ENCODE measurements around the gene ARHGAP10. TPM values are rescaled to one million over a fixed set of nuclear protein-coding genes. Genes with fewer than 3 reads are reported as not detected.
A peak's percentile ranks its signal among the peaks of the same experiment; 100 is the strongest.

The ARHGAP10 gene
- total RNA-seq, 1 experiment from 2014 or later, result 9.0 TPM

DNA sequence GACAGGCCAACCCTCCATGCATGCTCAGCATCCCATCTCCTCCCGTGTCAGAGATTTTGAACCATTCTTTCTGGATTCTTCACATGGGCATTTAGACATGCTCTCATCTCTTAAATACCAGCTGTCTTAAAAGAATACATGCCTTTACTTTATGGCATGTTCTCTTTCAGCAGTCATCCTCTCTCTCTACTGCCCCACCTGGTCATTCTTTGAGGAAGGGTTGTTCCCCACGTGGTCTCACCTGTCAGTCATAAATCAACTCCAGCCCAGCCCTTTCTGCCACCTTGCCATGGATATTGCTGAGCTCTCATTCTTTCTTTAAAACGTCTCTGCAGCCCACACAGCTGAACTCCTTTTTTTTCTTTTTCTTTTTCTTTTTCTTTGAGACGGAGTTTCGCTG, 111.3 kb downstream of the ARHGAP10 start:
- peak; percentile 52 for DNase-seq
- no peaks in the 10 kb centered on the region for H3K79me2 ChIP-seq (ENCODE audit: low read length)
- no peak for ATAC-seq
- TF ChIP-seq EZH2 (IDR thresholded peaks at IDR 0.05; ENCODE audit: low read length, unreplicated experiment) (no peak), EZH2phosphoT487 (IDR thresholded peaks at IDR 0.05; ENCODE audit: borderline replicate concordance, low read length) (no peak)
- TF ChIP-seq, protein P1, sequence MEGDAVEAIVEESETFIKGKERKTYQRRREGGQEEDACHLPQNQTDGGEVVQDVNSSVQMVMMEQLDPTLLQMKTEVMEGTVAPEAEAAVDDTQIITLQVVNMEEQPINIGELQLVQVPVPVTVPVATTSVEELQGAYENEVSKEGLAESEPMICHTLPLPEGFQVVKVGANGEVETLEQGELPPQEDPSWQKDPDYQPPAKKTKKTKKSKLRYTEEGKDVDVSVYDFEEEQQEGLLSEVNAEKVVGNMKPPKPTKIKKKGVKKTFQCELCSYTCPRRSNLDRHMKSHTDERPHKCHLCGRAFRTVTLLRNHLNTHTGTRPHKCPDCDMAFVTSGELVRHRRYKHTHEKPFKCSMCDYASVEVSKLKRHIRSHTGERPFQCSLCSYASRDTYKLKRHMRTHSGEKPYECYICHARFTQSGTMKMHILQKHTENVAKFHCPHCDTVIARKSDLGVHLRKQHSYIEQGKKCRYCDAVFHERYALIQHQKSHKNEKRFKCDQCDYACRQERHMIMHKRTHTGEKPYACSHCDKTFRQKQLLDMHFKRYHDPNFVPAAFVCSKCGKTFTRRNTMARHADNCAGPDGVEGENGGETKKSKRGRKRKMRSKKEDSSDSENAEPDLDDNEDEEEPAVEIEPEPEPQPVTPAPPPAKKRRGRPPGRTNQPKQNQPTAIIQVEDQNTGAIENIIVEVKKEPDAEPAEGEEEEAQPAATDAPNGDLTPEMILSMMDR (conservative IDR thresholded peaks at IDR 0.05; ENCODE audit: low read depth, low read length), result peak; percentile 50
- no peaks in the 10 kb centered on the region for H3K4me1 ChIP-seq (ENCODE audit: insufficient read depth, low read length)
- H3K36me3 ChIP-seq (ENCODE audit: low read depth, low read length), result no peaks in the 10 kb centered on the region
- H3K27ac ChIP-seq (ENCODE audit: low read length), result no peak overlapping the region
- no peaks in the 10 kb centered on the region for H3F3A ChIP-seq (ENCODE audit: low read length, unreplicated experiment)
- no peaks in the 10 kb centered on the region for H3K27me3 ChIP-seq (ENCODE audit: low read length)
- H3K9me3 ChIP-seq (ENCODE audit: low read length), result no peaks in the 10 kb centered on the region
- H3K4me2 ChIP-seq (ENCODE audit: low read length), result no peak overlapping the region
- CTCF ChIA-PET, result no interaction called here
- intact Hi-C loops (cut with micrococcal nuclease), result no loop called here
- H3K4me3 ChIP-seq (ENCODE audit: low read length), result no peak overlapping the region
- no peaks in the 10 kb centered on the region for H4K20me1 ChIP-seq (ENCODE audit: low read length)
- POLR2A ChIA-PET (ENCODE audit: unreplicated experiment), result no interaction called here
- no peak overlapping the region for H2AFZ ChIP-seq (ENCODE audit: low read length)
- H3K9me2 ChIP-seq (replicated peaks; ENCODE audit: low read length), result no peaks in the 10 kb centered on the region
- no peak overlapping the region for H3K9ac ChIP-seq (ENCODE audit: low read length)
- no TSS peak for BruUV-seq (replicated peaks)

DNA sequence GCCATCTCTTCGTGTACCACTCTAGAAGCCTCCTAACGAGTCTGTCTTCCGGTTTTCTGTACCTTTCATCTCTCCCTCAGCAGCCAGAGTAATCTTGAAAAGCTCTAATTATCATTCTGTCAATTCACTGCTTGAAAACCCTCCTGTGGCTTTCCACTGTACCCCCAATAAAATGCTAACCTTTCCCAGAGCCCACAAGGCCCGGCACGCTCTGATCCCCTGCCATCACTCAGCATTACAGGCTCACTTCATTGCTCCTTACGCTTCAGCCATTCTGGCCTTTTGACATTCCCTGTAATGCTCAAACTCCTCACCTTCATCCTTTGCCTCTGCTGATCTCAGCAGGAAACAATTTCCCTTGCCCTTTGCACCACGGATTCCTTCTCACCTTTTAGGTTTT, 112.9 kb downstream of the ARHGAP10 start:
- ATAC-seq, result no peak
- Histone ChIP-seq H3K36me3 (ENCODE audit: low read depth, low read length) (no peaks in the 10 kb centered on the region), H3K9me3 (ENCODE audit: low read length) (no peaks in the 10 kb centered on the region), H3K4me2 (ENCODE audit: low read length) (no peak overlapping the region), H3K4me1 (ENCODE audit: insufficient read depth, low read length) (no peaks in the 10 kb centered on the region), H3K9me2 (replicated peaks; ENCODE audit: low read length) (no peaks in the 10 kb centered on the region), H3K9ac (ENCODE audit: low read length) (no peak overlapping the region), H3F3A (ENCODE audit: low read length, unreplicated experiment) (no peaks in the 10 kb centered on the region), H3K27ac (ENCODE audit: low read length) (no peak overlapping the region), H4K20me1 (ENCODE audit: low read length) (no peaks in the 10 kb centered on the region), H3K79me2 (ENCODE audit: low read length) (no peaks in the 10 kb centered on the region), H3K4me3 (ENCODE audit: low read length) (no peak overlapping the region), H3K27me3 (ENCODE audit: low read length) (no peaks in the 10 kb centered on the region), H2AFZ (ENCODE audit: low read length) (no peak overlapping the region)
- POLR2A ChIA-PET (ENCODE audit: unreplicated experiment), result interaction anchor here (0.6 kb wide), 1 partner anchor 153 kb away, joined by 3 read pairs; no protein-coding TSS in a partner anchor
- CTCF ChIA-PET, result no interaction called here
- BruUV-seq (replicated peaks), result no TSS peak
- no peak for TF ChIP-seq EZH2phosphoT487 (IDR thresholded peaks at IDR 0.05; ENCODE audit: borderline replicate concordance, low read length)
- TF ChIP-seq, protein P1 (conservative IDR thresholded peaks at IDR 0.05; ENCODE audit: low read depth, low read length), result no peak
- no peak for TF ChIP-seq EZH2 (IDR thresholded peaks at IDR 0.05; ENCODE audit: low read length, unreplicated experiment)
- intact Hi-C loops (cut with micrococcal nuclease), result no loop called here
- DNase-seq, result no peak

DNA sequence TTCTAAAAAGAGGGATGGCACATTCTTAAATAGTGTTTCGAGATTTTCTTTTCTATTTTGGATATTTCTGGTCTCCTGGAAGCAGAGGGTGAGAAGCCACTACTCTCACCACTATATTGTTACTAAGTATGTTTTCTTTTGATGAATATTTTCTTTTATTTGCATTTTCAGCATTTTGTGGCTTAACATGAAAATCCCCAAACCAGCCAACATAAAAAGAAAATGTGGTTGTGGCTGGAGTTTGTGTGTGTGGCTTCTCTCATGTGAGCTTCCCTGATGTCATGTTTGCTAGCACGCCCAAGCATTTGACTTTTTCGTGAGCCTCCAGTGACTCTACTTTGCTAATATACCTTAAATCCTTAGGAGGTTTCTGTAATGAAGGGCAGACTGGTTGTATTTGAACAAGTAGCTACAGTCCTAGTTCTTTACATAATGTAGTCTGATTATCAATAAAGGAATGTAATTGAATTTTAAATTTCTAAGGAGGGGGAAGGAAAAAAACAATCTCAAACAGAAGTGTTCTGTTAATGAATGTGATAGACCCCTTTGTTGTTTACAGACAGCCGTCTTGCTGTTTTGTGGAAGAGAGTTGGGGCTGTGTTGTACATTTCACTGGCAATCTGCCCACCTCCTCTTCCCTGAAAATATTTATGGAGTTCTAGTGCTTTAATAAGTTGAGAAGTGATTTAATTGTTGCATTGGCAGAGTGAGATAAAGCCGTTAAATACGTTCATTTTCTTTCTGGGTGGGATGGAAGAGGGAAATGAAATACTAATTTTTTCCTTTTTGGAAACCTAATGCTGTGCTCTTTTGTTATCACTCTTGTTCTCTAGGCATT, 114.6 kb downstream of the ARHGAP10 start:
- H3F3A ChIP-seq (ENCODE audit: low read length, unreplicated experiment), result no peaks in the 10 kb centered on the region
- no peaks in the 10 kb centered on the region for H4K20me1 ChIP-seq (ENCODE audit: low read length)
- H3K9me3 ChIP-seq (ENCODE audit: low read length), result no peaks in the 10 kb centered on the region
- no peaks in the 10 kb centered on the region for H3K27me3 ChIP-seq (ENCODE audit: low read length)
- no peaks in the 10 kb centered on the region for H3K36me3 ChIP-seq (ENCODE audit: low read depth, low read length)
- CTCF ChIA-PET, result no interaction called here
- no peak overlapping the region for H3K9ac ChIP-seq (ENCODE audit: low read length)
- no peak for ATAC-seq
- no peaks in the 10 kb centered on the region for H3K79me2 ChIP-seq (ENCODE audit: low read length)
- TF ChIP-seq, protein P1 (conservative IDR thresholded peaks at IDR 0.05; ENCODE audit: low read depth, low read length), result no peak
- TF ChIP-seq EZH2 (IDR thresholded peaks at IDR 0.05; ENCODE audit: low read length, unreplicated experiment), result no peak
- no peak for TF ChIP-seq EZH2phosphoT487 (IDR thresholded peaks at IDR 0.05; ENCODE audit: borderline replicate concordance, low read length)
- H2AFZ ChIP-seq (ENCODE audit: low read length), result no peak overlapping the region
- H3K4me2 ChIP-seq (ENCODE audit: low read length), result no peak overlapping the region
- H3K4me1 ChIP-seq (ENCODE audit: insufficient read depth, low read length), result no peaks in the 10 kb centered on the region
- H3K9me2 ChIP-seq (replicated peaks; ENCODE audit: low read length), result no peaks in the 10 kb centered on the region
- POLR2A ChIA-PET (ENCODE audit: unreplicated experiment), result no interaction called here
- no TSS peak for BruUV-seq (replicated peaks)
- H3K27ac ChIP-seq (ENCODE audit: low read length), result no peak overlapping the region
- no peak overlapping the region for H3K4me3 ChIP-seq (ENCODE audit: low read length)
- intact Hi-C loops (cut with micrococcal nuclease), result no loop called here
- DNase-seq, result no peak
